Liver (tissue), 9 donors: ENCODE data around the gene UTP25. TPM values are rescaled to one million over a fixed set of nuclear protein-coding genes. Genes with fewer than 3 reads are reported as not detected.

Experiments
- DNase-seq: peaks from one replicate; pipeline ENCODE4 v3.0.0-alpha.2; 2017; ENCODE audit warnings: low spot score
- H3K27ac ChIP-seq, 2 donors: one replicate each; pipeline ENCODE4 v1.7.0; 2013; ENCODE audit warnings: inconsistent platforms in 2 of 2, low read length in 2 of 2, control low read depth in 1 of 2, low read depth in 1 of 2, mild to moderate bottlenecking in 1 of 2
- H3K27me3 ChIP-seq, 4 donors: one replicate each; pipeline versions ENCODE4 v1.6.1 to v1.7.0; 2013; ENCODE audit warnings: low read length in 3 of 4, inconsistent platforms in 1 of 4, mild to moderate bottlenecking in 1 of 4, moderate library complexity in 1 of 4; ENCODE audit not compliant: control insufficient read depth in 4 of 4, insufficient read depth in 4 of 4
- H3K36me3 ChIP-seq, 4 donors: one replicate each; pipeline versions ENCODE4 v1.6.1 to v1.7.0; 2013; ENCODE audit warnings: low read length in 3 of 4, mild to moderate bottlenecking in 3 of 4, low read depth in 1 of 4, moderate library complexity in 1 of 4; ENCODE audit not compliant: control insufficient read depth in 4 of 4, insufficient read depth in 3 of 4
- H3K4me1 ChIP-seq, 4 donors: one replicate each; pipeline versions ENCODE4 v1.6.1 to v1.7.0; 2013; ENCODE audit warnings: low read length in 3 of 4, mild to moderate bottlenecking in 3 of 4, moderate library complexity in 1 of 4; ENCODE audit not compliant: control insufficient read depth in 4 of 4, insufficient read depth in 4 of 4
- H3K4me3 ChIP-seq, 3 donors: one replicate each; pipeline versions ENCODE4 v1.6.1 to v1.7.0; 2013; ENCODE audit warnings: low read length in 3 of 3, control low read depth in 1 of 3, low read depth in 1 of 3, mild to moderate bottlenecking in 1 of 3
- H3K9ac ChIP-seq, 2 donors: one replicate each; pipeline ENCODE4 v1.7.0; 2013; ENCODE audit warnings: low read length in 2 of 2, mild to moderate bottlenecking in 2 of 2, moderate library complexity in 2 of 2, control low read depth in 1 of 2, low read depth in 1 of 2
- H3K9me3 ChIP-seq, 4 donors: one replicate each; pipeline versions ENCODE4 v1.6.1 to v1.7.0; 2013; ENCODE audit warnings: low read length in 3 of 4; ENCODE audit not compliant: control insufficient read depth in 4 of 4
- EGR1 ChIP-seq, 2 donors: IDR thresholded peaks; 2 replicates each; pipeline ENCODE4 v1.6.1; 2016 to 2018; ENCODE audit warnings: antibody characterized with exemption in 2 of 2, low read depth in 2 of 2
- FOXA2 ChIP-seq: IDR thresholded peaks from 2 replicates; pipeline ENCODE4 v1.6.1; 2016; ENCODE audit warnings: antibody characterized with exemption
- GABPA ChIP-seq, 2 donors: IDR thresholded peaks in 1 of 2; conservative IDR thresholded peaks in 1 of 2; 2 replicates each; pipeline ENCODE4 v1.6.1; 2016; ENCODE audit warnings: antibody characterized with exemption in 2 of 2, mild to moderate bottlenecking in 1 of 2, moderate library complexity in 1 of 2
- HNF4G ChIP-seq: IDR thresholded peaks from 2 replicates; pipeline ENCODE4 v1.6.1; 2016; ENCODE audit warnings: antibody characterized with exemption
- JUND ChIP-seq, 2 donors: IDR thresholded peaks; 2 replicates each; pipeline ENCODE4 v1.6.1; 2016; ENCODE audit warnings: antibody characterized with exemption in 2 of 2
- SP1 ChIP-seq: IDR thresholded peaks from 2 replicates; pipeline ENCODE4 v1.6.1; 2018; ENCODE audit warnings: antibody characterized with exemption, mild to moderate bottlenecking
- YY1 ChIP-seq: IDR thresholded peaks from 2 replicates; pipeline ENCODE4 v1.6.1; 2016; ENCODE audit warnings: antibody characterized with exemption, mild to moderate bottlenecking
- WGBS: extraction: QIAGEN DNeasy Blood & Tissue Kit; methylation state at CpG from one replicate; pipeline ENCODE4 v1.1.7; 2013; 5-methylcytosine and 5-hydroxymethylcytosine counted together
- polyA plus RNA-seq, 2 donors: library from polyadenylated mRNA; stranded (reverse) in 1 of 2; unstranded in 1 of 2; fragments of 200-250 nt in 1 of 2; fragments of >200 nt in 1 of 2; fragmentation: Nextera tagmentation in 1 of 2; extraction: Ambion mirVana in 1 of 2; gene quantifications; one replicate each; pipeline versions ENCODE4 v1.2.1 to v1.2.3, GENCODE V29; 2013 to 2015
- total RNA-seq, 2 donors: library from RNA; depleted of rRNA; stranded (reverse); fragments of >200 nt; gene quantifications; one replicate each; pipeline ENCODE4 v1.2.3, GENCODE V29; 2014
- TF ChIP-seq, protein P1 (sequence below): IDR thresholded peaks from 2 replicates; pipeline ENCODE4 v1.6.1; 2016; ENCODE audit warnings: antibody characterized with exemption, mild to moderate bottlenecking
- TF ChIP-seq, protein P2 (sequence below): IDR thresholded peaks from 2 replicates; pipeline ENCODE4 v1.6.1; 2016; ENCODE audit warnings: antibody characterized with exemption
- donor health status: healthy.
- donor health status: healthy.
- donor health status: healthy.
- donor health status: healthy.
- donor health status: healthy.

UTP25 gene
- total and polyA plus RNA-seq, 4 donors: 2.4 to 7.7 (median 3.0) TPM

DNA sequence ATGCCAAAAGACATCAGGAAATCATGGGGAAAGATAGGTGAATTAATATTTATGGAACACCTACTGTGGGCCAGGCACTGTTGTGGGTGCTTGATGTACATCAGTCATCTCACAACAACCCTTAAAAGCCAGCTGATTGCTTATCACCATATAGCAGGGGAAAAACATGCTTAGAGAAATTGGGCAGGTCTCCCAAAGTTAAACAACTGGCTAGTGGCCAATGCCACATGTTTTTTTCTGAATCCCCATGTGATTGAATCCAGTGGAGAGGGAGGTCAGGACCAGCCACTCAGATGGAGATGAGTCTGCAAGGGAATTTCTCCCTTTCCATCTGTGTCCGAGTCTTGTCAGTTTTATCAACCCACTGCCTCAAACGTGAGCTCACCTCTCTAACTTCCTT is 33.5 kb downstream of the UTP25 start:
- no peaks in the 10 kb centered on the region for H3K36me3 ChIP-seq
- TF ChIP-seq, protein P1, sequence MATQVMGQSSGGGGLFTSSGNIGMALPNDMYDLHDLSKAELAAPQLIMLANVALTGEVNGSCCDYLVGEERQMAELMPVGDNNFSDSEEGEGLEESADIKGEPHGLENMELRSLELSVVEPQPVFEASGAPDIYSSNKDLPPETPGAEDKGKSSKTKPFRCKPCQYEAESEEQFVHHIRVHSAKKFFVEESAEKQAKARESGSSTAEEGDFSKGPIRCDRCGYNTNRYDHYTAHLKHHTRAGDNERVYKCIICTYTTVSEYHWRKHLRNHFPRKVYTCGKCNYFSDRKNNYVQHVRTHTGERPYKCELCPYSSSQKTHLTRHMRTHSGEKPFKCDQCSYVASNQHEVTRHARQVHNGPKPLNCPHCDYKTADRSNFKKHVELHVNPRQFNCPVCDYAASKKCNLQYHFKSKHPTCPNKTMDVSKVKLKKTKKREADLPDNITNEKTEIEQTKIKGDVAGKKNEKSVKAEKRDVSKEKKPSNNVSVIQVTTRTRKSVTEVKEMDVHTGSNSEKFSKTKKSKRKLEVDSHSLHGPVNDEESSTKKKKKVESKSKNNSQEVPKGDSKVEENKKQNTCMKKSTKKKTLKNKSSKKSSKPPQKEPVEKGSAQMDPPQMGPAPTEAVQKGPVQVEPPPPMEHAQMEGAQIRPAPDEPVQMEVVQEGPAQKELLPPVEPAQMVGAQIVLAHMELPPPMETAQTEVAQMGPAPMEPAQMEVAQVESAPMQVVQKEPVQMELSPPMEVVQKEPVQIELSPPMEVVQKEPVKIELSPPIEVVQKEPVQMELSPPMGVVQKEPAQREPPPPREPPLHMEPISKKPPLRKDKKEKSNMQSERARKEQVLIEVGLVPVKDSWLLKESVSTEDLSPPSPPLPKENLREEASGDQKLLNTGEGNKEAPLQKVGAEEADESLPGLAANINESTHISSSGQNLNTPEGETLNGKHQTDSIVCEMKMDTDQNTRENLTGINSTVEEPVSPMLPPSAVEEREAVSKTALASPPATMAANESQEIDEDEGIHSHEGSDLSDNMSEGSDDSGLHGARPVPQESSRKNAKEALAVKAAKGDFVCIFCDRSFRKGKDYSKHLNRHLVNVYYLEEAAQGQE: no peak
- no peak for TF ChIP-seq JUND (IDR thresholded peaks at IDR 0.05)
- TF ChIP-seq SP1: no peak
- no peak for TF ChIP-seq EGR1 (IDR thresholded peaks at IDR 0.05; ENCODE audit: low read depth in 2 of 2)
- no peak for TF ChIP-seq FOXA2
- TF ChIP-seq GABPA (IDR thresholded peaks at IDR 0.05 in 1 of 2, conservative IDR thresholded peaks at IDR 0.05 in 1 of 2): no peak
- no peaks in the 10 kb centered on the region for H3K9me3 ChIP-seq
- no peak overlapping the region for H3K9ac ChIP-seq
- DNase-seq: no peak
- H3K27me3 ChIP-seq: peaks cover 0 to 2% (median 0%) of the 10 kb centered on the region in 4 donors
- H3K4me3 ChIP-seq: no peak overlapping the region
- H3K4me1 ChIP-seq: peaks cover 0 to 5% (median 0%) of the 10 kb centered on the region in 4 donors
- WGBS: 65% methylated on average over 2 of the region's 2 CpGs
- no peak overlapping the region for H3K27ac ChIP-seq

DNA sequence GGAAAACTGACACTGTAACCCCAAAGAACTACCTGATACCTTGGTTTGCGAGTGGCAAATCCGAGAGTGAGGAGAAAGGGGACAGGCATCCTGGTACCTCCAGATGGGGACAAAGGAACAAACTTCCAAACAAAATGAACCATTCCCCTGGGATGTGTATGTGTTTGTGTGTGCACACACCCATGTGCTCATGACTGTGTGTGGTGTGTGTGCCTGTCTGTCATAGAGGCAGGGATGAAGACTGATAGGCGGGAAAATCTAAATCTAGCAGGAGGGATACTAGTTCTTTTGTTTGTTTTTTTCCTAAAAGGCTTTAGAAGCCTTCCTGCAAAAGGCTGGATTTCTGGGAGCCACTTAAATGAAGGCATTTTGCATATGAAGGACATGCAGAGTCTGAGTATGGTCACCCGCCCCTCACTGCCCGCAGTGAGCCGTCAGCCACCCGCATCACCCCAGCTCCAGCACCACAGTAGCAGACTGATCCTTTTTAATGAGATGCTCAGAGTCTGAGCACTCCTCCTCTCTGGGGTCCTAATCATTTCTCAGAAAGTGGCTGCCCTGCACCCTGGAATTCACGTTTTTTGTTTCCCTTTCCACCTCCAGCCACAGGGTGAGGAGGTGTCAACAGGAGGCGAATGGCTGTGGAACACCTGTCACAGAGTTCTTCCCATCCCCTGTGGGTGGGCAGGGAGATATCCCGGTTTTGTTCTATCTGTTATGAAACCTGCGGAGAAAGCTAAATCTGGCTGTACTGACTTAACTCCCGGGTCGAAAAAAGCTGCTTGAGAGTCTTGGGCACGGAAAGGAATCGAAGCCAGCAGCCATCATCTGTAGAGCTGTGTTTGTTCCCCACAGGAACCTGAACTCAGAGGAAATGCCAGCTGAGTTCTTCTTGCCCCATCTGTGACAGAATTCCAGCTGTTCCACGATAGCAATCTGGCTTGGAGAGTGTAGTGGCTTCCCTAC is 34.9 kb downstream of the UTP25 start:
- Histone ChIP-seq H3K36me3 (no peaks in the 10 kb centered on the region), H3K9me3 (no peaks in the 10 kb centered on the region), H3K27ac (no peak overlapping the region), H3K4me1 (peaks cover 0 to 5% (median 0%) of the 10 kb centered on the region in 4 donors), H3K4me3 (no peak overlapping the region), H3K9ac (no peak overlapping the region), H3K27me3 (peaks cover 0 to 2% (median 0%) of the 10 kb centered on the region in 4 donors)
- DNase-seq: no peak
- TF ChIP-seq JUND (IDR thresholded peaks at IDR 0.05): no peak
- TF ChIP-seq, protein P2, sequence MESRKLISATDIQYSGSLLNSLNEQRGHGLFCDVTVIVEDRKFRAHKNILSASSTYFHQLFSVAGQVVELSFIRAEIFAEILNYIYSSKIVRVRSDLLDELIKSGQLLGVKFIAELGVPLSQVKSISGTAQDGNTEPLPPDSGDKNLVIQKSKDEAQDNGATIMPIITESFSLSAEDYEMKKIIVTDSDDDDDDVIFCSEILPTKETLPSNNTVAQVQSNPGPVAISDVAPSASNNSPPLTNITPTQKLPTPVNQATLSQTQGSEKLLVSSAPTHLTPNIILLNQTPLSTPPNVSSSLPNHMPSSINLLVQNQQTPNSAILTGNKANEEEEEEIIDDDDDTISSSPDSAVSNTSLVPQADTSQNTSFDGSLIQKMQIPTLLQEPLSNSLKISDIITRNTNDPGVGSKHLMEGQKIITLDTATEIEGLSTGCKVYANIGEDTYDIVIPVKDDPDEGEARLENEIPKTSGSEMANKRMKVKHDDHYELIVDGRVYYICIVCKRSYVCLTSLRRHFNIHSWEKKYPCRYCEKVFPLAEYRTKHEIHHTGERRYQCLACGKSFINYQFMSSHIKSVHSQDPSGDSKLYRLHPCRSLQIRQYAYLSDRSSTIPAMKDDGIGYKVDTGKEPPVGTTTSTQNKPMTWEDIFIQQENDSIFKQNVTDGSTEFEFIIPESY: no peak
- TF ChIP-seq SP1: no peak
- TF ChIP-seq, protein P1: no peak
- TF ChIP-seq HNF4G: no peak
- TF ChIP-seq YY1: no peak
- 66% methylated on average over 16 of the region's 16 CpGs for WGBS
